Activated naive CD4-positive, alpha-beta T cell treated with anti-CD3 and anti-CD28 coated beads for 36 hours (primary cell): Measurements from ENCODE around the gene ZNF407. TPM values are rescaled to one million over a fixed set of nuclear protein-coding genes. Genes with fewer than 3 reads are reported as not detected.

Experiments
- CTCF ChIA-PET: fragments of 350-600 bp; sonication (Branson Sonifier 250); formaldehyde crosslinking; loops from one replicate; lab custom pipeline; 2021; ENCODE audit warnings: antibody characterized with exemption; lab: Charles Lee
- DNase-seq: peaks from one replicate; pipeline ENCODE4 v3.0.0-alpha.2; 2020
- H3K27ac Mint-ChIP-seq: one replicate; pipeline ENCODE4 v1.8.0; 2021; ENCODE audit warnings: mild to moderate bottlenecking, mixed read lengths
- H3K27me3 Mint-ChIP-seq: one replicate; pipeline ENCODE4 v1.8.0; 2021; ENCODE audit warnings: low read depth, mixed read lengths
- H3K36me3 Mint-ChIP-seq: one replicate; pipeline ENCODE4 v1.8.0; 2021; ENCODE audit warnings: low read depth, mixed read lengths
- H3K4me1 Mint-ChIP-seq: one replicate; pipeline ENCODE4 v1.8.0; 2021; ENCODE audit warnings: low read depth, mixed read lengths
- H3K4me3 Mint-ChIP-seq: one replicate; pipeline ENCODE4 v1.8.0; 2021; ENCODE audit warnings: mild to moderate bottlenecking, moderate library complexity, mixed read lengths
- H3K9me3 Mint-ChIP-seq: one replicate; pipeline ENCODE4 v1.8.0; 2021; ENCODE audit warnings: mixed read lengths
- intact Hi-C: fragments of 100-400 bp; cut with micrococcal nuclease; formaldehyde crosslinking; loops from one replicate; pipeline ENCODE4 v1.15.1; 2023
- total RNA-seq, 2 experiments: library from RNA; stranded (reverse); gene quantifications; one replicate each; pipeline ENCODE4 v1.2.3, GENCODE V29; 2021

ZNF407 gene
- total RNA-seq, 2 experiments from 2014 or later, result 9.8 to 9.9 TPM

DNA sequence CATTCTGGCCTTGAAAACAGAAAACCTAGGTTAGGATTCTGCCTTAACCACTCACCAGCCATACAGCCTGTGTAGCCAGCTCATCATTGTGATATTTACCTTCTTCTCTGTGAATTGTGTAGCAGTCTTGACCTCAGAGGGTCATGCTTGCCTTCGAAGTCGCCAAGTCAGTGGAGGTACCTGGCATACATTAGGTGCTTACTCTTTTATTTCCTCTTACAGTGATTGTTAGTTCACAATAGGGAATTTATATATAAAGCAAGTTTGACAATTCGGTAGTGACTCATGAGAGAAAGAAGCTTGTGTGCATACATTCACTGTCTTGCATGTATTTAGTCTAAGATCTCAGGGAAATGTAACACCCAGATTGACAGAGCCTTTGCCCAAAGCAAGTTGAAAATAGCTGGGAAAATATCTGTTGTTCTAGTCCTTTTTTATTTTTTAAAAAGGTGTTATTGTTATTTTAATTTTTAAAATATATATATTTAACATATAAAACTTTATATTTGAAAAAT, 320.7 kb downstream of the ZNF407 start:
- Mint-ChIP-seq H3K36me3 (peaks cover 6% of the 10 kb centered on the region), H3K9me3 (no peaks in the 10 kb centered on the region), H3K4me3 (no peak overlapping the region), H3K27me3 (no peaks in the 10 kb centered on the region), H3K27ac (no peak overlapping the region), H3K4me1 (no peaks in the 10 kb centered on the region)
- intact Hi-C loops, result no loop called here
- no peak for DNase-seq
- CTCF ChIA-PET, result no interaction called here

DNA sequence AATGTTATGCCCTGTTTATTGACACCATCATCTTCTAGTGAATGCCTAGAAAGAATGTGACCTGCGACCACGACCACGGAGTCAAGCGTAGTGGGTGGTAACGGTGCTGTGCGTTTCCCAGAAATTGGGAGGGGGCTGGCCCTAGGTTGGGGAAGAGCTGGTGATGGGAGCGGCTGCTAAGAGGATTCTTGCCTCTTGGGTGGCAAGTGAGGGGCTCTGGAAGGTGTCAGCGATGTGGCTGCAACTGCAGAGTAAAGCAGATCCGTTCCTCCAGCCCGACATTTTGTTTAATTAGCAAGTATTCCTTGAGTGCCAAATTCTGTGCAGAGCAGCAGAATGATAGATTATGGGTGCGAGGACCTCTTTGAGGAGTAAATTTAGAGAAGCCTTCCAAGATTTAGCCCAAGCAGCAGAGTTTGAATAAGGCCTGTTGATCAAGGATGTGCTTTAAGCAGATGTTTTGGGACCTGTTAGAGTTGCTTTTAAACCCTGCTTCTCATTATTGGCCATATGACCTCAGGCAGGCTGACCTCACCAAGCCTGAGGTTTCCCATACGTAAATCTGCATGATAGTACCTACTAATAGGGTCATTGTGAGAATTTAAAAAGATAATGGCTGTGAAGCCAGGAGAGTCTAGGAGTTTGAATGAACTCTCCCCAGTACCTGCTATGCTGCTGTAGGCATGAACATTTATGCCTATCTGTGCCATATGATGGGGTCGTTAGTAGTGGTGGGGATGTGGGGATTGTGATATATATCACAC, 323.6 kb downstream of the ZNF407 start:
- H3K4me1 Mint-ChIP-seq, result no peaks in the 10 kb centered on the region
- no peak overlapping the region for H3K27ac Mint-ChIP-seq
- H3K4me3 Mint-ChIP-seq, result no peak overlapping the region
- CTCF ChIA-PET, result no interaction called here
- DNase-seq, result no peak
- H3K36me3 Mint-ChIP-seq, result peaks cover 6% of the 10 kb centered on the region
- no peaks in the 10 kb centered on the region for H3K27me3 Mint-ChIP-seq
- H3K9me3 Mint-ChIP-seq, result no peaks in the 10 kb centered on the region
- intact Hi-C loops, result no loop called here

DNA sequence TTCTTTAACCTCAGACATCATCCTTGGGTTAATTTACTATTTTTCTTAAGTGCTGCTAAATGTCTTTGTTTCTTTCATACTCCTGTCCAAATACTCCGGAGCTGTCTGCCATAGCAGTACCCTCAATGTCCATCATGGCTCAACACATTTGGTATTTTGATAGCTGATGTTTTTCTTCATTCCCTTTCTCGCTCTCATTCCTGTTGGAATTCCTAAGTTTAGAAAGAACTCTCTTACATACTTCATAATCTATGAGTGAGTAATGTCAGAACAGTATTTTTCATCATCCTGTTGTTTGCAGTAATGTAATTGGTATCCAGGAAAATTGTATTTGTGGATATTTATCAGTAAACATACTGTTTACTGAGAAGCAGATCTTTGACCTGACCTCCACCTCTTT, 328.4 kb downstream of the ZNF407 start:
- H3K27ac Mint-ChIP-seq, result no peak overlapping the region
- CTCF ChIA-PET, result no interaction called here

DNA sequence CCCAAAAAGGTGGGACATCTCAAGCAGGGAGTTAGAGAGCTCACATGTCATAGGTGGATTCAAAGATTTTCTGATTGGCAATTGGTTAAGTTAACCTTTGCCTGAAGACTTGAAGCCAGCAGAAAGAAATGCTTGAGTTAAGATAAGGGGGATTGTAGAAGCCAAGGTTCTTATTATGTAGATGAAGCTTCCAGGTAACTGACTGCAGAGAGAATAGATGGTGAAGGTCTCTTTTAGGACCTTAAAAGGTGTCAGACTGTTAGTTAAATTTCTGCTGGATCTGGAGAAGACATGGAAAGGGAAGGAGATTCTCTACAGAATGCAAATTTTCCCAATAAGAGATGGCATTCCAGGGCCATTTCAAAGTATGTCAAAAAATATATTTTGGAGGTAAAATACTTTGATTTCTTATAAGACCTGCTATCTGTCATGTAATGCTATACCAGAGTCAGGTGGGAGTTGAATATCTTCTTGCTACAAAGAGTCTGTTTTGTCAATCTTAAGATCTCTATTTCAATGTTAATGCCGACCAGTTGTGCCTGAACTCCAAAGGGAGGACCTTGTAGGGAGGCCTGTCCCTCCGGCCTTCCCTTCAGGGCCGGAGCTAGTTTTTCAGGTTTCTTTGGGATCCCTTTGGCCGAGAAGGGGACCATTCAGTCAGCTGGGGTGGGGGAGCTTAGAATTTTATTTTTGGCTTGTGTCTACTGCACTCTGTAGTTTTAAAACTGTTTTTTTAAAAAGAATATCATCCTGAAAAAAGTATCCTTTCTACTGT, 330.7 kb downstream of the ZNF407 start:
- Mint-ChIP-seq H3K9me3 (no peaks in the 10 kb centered on the region), H3K27me3 (no peaks in the 10 kb centered on the region), H3K4me1 (no peaks in the 10 kb centered on the region), H3K36me3 (peaks cover 5% of the 10 kb centered on the region), H3K4me3 (no peak overlapping the region), H3K27ac (no peak overlapping the region)
- CTCF ChIA-PET, result no interaction called here
- intact Hi-C loops, result no loop called here
- DNase-seq, result no peak

More for the DNA sequence above, 328.4 kb downstream of the ZNF407 start:
- Mint-ChIP-seq H3K4me1 (no peaks in the 10 kb centered on the region), H3K27me3 (no peaks in the 10 kb centered on the region), H3K4me3 (no peak overlapping the region), H3K9me3 (no peaks in the 10 kb centered on the region), H3K36me3 (peaks cover 8% of the 10 kb centered on the region)
- intact Hi-C loops, result no loop called here
- no peak for DNase-seq

DNA sequence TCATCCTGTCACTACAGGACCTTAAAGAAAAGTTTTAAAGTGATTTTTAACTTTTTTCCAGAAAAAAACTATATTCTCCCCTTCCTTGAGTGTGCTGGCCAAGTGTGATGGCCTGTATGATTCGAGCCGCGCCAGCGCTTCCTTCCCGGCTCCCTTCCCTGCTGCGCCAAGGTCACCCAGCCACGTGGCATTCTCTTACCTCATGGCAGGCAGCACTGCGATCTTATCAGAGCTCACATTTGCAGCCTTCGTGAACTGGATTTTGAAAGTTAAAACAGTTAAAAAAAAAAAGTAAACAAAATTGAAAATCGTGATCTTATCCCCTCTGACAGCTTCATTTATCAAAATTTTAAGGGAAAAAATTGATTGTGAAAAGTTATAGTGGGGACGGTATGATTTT, 331.4 kb downstream of the ZNF407 start:
- DNase-seq, result no peak
- Mint-ChIP-seq H3K27ac (no peak overlapping the region), H3K4me1 (no peaks in the 10 kb centered on the region), H3K4me3 (no peak overlapping the region), H3K9me3 (no peaks in the 10 kb centered on the region), H3K36me3 (peaks cover 5% of the 10 kb centered on the region), H3K27me3 (no peaks in the 10 kb centered on the region)
- intact Hi-C loops, result no loop called here
- CTCF ChIA-PET, result no interaction called here

DNA sequence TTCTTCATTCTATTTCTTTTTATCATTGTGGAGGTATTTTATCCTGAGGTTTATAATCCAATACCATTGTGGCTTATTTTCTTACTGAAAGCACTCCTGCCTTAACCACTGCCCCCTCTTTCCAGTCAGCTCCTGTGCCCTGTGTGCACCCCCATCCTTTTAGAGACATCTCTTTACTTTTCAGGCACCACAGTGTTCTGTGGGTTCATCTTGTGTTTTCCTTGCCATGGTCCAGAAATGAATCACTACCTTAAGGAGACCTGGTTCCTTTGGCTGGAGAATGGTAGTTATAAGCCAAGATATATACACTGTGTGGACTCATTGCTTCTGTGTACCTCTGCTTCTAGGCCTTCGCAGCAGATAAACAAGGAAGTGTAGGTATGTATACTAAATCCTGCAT, 332.9 kb downstream of the ZNF407 start:
- DNase-seq, result no peak

DNA sequence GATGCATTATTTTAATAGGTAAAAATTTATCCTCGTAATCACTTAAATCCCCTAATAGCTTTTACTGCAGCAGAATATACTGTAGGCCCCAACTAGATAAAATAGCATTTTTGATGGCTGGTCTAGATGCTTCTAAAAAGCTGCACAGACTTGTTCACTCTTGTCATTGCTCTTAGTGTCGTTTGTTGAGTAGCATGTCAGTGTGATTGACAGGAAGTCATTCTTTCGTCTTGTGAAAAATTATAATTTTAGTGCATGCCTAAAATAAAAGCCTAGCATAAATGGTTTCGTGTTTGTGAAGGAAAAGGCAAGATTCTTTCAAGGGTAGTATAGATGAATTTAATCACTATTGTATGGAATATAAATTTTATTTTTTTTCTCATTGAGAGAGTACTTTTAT, 336.3 kb downstream of the ZNF407 start:
- Mint-ChIP-seq H3K27me3 (no peaks in the 10 kb centered on the region), H3K9me3 (no peaks in the 10 kb centered on the region), H3K36me3 (peaks cover 5% of the 10 kb centered on the region), H3K4me3 (no peak overlapping the region), H3K4me1 (no peaks in the 10 kb centered on the region), H3K27ac (no peak overlapping the region)
- intact Hi-C loops, result no loop called here
- CTCF ChIA-PET, result no interaction called here
- DNase-seq, result no peak

More for the DNA sequence above, 332.9 kb downstream of the ZNF407 start:
- Mint-ChIP-seq H3K27ac (no peak overlapping the region), H3K4me1 (no peaks in the 10 kb centered on the region), H3K9me3 (no peaks in the 10 kb centered on the region), H3K27me3 (no peaks in the 10 kb centered on the region), H3K36me3 (peaks cover 5% of the 10 kb centered on the region), H3K4me3 (no peak overlapping the region)
- intact Hi-C loops, result no loop called here
- CTCF ChIA-PET, result no interaction called here

DNA sequence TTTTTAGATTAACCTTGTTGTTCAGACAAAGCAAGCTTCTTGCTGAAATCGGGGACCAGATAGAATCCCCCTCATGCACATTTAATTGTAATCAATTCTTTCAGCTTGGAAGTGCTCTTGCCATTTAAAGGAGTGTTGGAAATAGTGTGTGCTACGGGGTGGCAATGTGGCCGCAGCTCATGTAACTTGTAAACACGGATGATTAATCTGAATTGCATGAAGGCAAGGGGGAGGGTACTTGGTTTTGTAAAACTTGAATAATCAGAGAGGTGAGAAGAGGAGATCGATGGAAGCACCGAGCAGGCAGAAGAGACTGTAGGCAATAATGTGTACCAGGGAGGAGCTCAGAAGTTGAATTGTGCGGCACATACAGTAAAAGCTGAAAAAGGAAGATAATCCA, 337.8 kb downstream of the ZNF407 start:
- Mint-ChIP-seq H3K4me3 (no peak overlapping the region), H3K27ac (no peak overlapping the region), H3K9me3 (no peaks in the 10 kb centered on the region), H3K36me3 (peaks cover 3% of the 10 kb centered on the region), H3K27me3 (no peaks in the 10 kb centered on the region), H3K4me1 (no peaks in the 10 kb centered on the region)
- no peak for DNase-seq
- intact Hi-C loops, result no loop called here
- CTCF ChIA-PET, result no interaction called here

DNA sequence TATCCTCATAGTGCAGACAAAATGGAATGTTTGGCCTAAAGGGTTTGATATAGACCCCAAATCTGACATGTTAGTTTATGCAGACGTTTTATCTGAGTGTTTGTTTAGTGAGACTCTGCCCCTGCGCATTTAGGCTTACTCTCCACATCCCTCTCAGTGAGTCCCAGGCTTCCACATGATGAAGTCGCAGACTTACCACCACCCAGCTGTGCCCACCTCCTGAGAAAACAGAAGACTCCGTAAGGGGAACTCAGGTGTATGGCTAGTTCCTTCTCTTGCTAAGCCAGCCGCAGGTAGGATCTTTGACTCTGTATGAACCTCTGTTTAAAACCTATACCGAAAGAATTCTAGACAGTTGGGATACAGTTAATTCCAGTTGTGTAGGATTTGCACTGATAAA, 338.7 kb downstream of the ZNF407 start:
- CTCF ChIA-PET, result interaction anchor here (0.7 kb wide), 1 partner anchor 411 kb away, joined by 3 read pairs; no protein-coding TSS in a partner anchor
- H3K36me3 Mint-ChIP-seq, result peaks cover 3% of the 10 kb centered on the region
- H3K27ac Mint-ChIP-seq, result no peak overlapping the region
- no peak overlapping the region for H3K4me3 Mint-ChIP-seq
- H3K9me3 Mint-ChIP-seq, result no peaks in the 10 kb centered on the region
- DNase-seq, result no peak
- H3K4me1 Mint-ChIP-seq, result no peaks in the 10 kb centered on the region
- no peaks in the 10 kb centered on the region for H3K27me3 Mint-ChIP-seq
- intact Hi-C loops, result no loop called here

DNA sequence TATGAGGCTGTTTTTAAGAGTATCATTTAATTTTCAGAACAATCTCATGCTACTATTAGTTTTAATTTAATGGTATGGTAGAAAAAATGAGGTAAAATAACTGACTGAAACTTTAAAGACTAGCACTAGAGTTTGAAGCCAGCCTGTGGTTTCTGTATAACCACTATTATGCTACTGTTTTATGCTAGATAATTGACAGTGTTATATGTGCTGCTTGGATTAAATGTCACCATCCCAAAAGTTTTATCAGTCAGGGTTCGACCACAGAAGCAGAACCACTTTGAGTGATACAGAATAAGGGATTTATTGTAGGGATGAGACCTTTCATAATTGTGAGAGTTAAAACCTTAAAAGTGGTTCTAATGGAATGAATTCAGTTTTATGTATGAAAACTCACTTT, 339.6 kb downstream of the ZNF407 start:
- Mint-ChIP-seq H3K4me1 (peaks cover 7% of the 10 kb centered on the region), H3K36me3 (no peaks in the 10 kb centered on the region), H3K4me3 (no peak overlapping the region), H3K27ac (no peak overlapping the region), H3K9me3 (no peaks in the 10 kb centered on the region), H3K27me3 (no peaks in the 10 kb centered on the region)
- intact Hi-C loops, result no loop called here
- CTCF ChIA-PET, result no interaction called here
- DNase-seq, result no peak

DNA sequence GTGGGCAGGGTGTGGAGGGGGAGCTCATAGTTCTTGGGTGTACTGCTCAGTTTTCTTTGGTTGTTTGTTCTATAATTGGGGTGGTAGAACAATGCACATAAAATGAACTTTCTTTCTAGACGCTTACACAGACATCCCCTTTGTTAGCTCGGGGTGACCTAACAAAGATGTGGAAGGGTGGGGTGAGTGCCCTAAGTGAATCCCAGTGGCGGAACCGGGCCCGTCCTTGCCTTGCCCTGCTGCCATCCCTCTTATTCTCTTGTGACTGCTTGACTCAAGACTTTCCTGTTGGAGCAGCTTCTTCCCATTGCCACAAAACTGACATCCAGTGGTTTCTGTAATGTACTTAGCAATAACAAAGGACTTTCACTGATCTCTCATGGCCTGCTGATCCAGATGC, 343.2 kb downstream of the ZNF407 start:
- H3K9me3 Mint-ChIP-seq, result no peaks in the 10 kb centered on the region
- intact Hi-C loops, result no loop called here
- no peaks in the 10 kb centered on the region for H3K27me3 Mint-ChIP-seq
- CTCF ChIA-PET, result no interaction called here
- H3K4me1 Mint-ChIP-seq, result peaks cover 17% of the 10 kb centered on the region
- no peak overlapping the region for H3K4me3 Mint-ChIP-seq
- no peak overlapping the region for H3K27ac Mint-ChIP-seq
- no peak for DNase-seq
- no peaks in the 10 kb centered on the region for H3K36me3 Mint-ChIP-seq

DNA sequence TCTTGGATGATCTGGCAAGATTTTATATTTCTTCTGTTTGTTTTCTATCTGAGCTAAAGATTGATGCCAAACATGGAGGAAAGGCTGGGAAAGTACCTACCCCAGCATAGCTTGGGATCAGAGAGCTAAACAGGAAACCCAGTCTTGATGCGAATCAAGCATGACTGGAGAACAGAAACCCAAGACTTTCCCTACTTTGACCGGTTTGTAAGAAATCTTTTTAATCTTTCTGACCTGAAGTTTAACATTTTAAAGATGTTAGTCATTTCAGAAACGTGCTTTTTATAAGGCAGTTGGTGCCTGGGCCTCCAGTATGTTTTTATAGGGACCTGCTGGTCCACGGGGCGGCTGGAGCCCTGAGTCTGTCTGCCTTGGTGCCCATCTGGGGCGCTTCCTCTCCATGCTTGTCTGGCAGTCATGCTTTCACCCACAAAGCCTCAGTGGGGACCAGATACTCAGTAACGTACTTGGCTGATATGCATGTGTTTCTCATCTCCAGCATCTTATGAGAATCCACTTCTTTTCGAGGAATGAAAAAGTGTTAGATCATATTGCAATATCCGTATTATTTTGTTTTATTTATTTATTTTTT, 344.7 kb downstream of the ZNF407 start:
- CTCF ChIA-PET, result no interaction called here
- H3K36me3 Mint-ChIP-seq, result no peaks in the 10 kb centered on the region
- no peaks in the 10 kb centered on the region for H3K9me3 Mint-ChIP-seq
- H3K27ac Mint-ChIP-seq, result no peak overlapping the region
- DNase-seq, result peak; percentile 49
- H3K4me1 Mint-ChIP-seq, result peaks cover 17% of the 10 kb centered on the region
- intact Hi-C loops, result loop anchor here (1.0 to 2.0 kb wide), 2 partner anchors 9 to 128 kb away; no protein-coding TSS in a partner anchor
- no peak overlapping the region for H3K4me3 Mint-ChIP-seq
- H3K27me3 Mint-ChIP-seq, result no peaks in the 10 kb centered on the region
